Prostate gland (tissue), 2 donors: ENCODE measurements around the gene FBXL17. TPM values are rescaled to one million over a fixed set of nuclear protein-coding genes. Genes with fewer than 3 reads are reported as not detected.

ENCODE experiments used
- DNase-seq: peaks from one replicate; pipeline ENCODE4 v3.0.0-alpha.2; 2019; ENCODE audit warnings: low spot score
- H3K27ac ChIP-seq, 2 donors: fragments of 200-600 bp; sonication (generic); 2 replicates each; pipeline ENCODE4 v1.5.1; 2017 to 2019
- H3K27me3 ChIP-seq: fragments of 200-600 bp; sonication (generic); replicated peaks from 2 replicates; pipeline ENCODE4 v1.5.1; 2019; ENCODE audit not compliant: insufficient read depth
- H3K36me3 ChIP-seq, 2 donors: fragments of 200-600 bp; sonication (generic); 1 replicate in 1 of 2; 2 replicates in 1 of 2; pipeline versions ENCODE4 v1.5.1 to v1.8.1; 2017 to 2019
- H3K4me1 ChIP-seq: fragments of 200-600 bp; sonication (generic); replicated peaks from 2 replicates; pipeline ENCODE4 v1.5.1; 2019
- H3K4me3 ChIP-seq, 2 donors: fragments of 200-600 bp; sonication (generic); 2 replicates each; pipeline ENCODE4 v1.5.1; 2017 to 2019
- H3K9me3 ChIP-seq: fragments of 200-600 bp; sonication (generic); 2 replicates; pipeline ENCODE4 v1.5.1; 2017
- CTCF ChIP-seq, 4 experiments: fragments of 200-600 bp in 2 of 4; fragments of 450-650 bp in 2 of 4; sonication (generic) in 2 of 4; IDR thresholded peaks; 1 replicate in 3 of 4; 2 replicates in 1 of 4; pipeline ENCODE4 v1.5.1; 2016 to 2019; ENCODE audit warnings: antibody characterized with exemption in 4 of 4, mild to moderate bottlenecking in 2 of 4, moderate library complexity in 2 of 4
- POLR2A ChIP-seq: fragments of 450-650 bp; IDR thresholded peaks from one replicate; pipeline ENCODE4 v1.6.1; 2016; ENCODE audit warnings: antibody characterized with exemption, mild to moderate bottlenecking
- POLR2AphosphoS5 ChIP-seq: sonication (generic); formaldehyde crosslinking; IDR thresholded peaks from one replicate; pipeline ENCODE4 v1.6.1; 2017; ENCODE audit warnings: antibody characterized with exemption
- WGBS: methylation state at CpG from one replicate; pipeline ENCODE4 v1.1.5; 2018; 5-methylcytosine and 5-hydroxymethylcytosine counted together
- intact Hi-C: fragments of 100-400 bp; cut with DNase I; formaldehyde crosslinking; loops from one replicate; pipeline ENCODE4 v1.14.2; 2022
- total RNA-seq, 2 donors: library from RNA; depleted of rRNA; stranded (reverse); fragments of >200 nt; gene quantifications; one replicate each; pipeline ENCODE4 v1.1.0, GENCODE V29; 2016

Gene FBXL17
- total RNA-seq, 2 donors from 2014 or later, result 14.8 to 30.4 TPM

DNA sequence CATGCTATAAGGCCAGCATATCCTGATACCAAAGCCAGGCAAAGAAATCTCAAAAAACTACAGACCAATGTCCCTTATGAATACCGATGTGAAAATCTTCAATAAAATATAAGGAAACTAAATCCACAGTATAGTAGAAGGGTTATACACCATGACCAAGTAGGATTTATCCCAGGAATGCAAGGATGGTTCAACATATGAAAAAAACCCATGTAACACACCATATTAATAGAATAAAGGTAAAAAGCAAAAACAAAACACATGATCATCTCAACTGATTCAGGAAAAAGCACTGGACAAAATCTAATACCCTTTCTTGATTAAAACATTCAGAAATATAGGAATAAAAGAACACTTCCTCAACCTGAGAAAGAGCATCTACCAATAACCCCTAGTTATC, 6.1 kb downstream of the FBXL17 start:
- Histone ChIP-seq H3K27ac (no peak overlapping the region), H3K9me3 (no peaks in the 10 kb centered on the region), H3K36me3 (no peaks in the 10 kb centered on the region), H3K4me1 (no peaks in the 10 kb centered on the region), H3K4me3 (no peak overlapping the region), H3K27me3 (no peaks in the 10 kb centered on the region)
- no peak for DNase-seq
- 100% methylated on average over 1 of the region's 1 CpG for WGBS
- TF ChIP-seq POLR2AphosphoS5 (no peak), CTCF (IDR thresholded peaks at IDR 0.05) (no peak), POLR2A (no peak)
- intact Hi-C loops, result no loop called here

DNA sequence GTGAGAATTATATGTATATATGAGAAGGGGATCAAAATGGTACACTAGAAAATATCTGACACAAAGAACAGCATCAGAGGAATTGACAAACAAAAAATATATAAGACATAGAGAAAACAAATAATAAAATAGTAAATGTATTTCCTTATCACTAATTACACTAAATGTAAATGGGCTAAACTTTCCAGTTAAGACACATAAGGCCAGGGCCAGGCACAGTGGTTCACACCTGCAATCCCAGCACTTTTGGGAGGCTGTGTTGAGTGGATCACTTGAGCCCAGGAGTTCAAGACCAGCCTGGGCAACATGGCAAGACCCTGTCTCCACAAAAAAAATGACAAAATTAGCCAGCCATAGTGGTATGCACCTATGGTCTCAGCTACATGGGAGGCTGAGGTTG, 8.5 kb downstream of the FBXL17 start:
- no peak for DNase-seq
- Histone ChIP-seq H3K27me3 (no peaks in the 10 kb centered on the region), H3K27ac (no peak overlapping the region), H3K9me3 (no peaks in the 10 kb centered on the region), H3K36me3 (no peaks in the 10 kb centered on the region), H3K4me1 (no peaks in the 10 kb centered on the region), H3K4me3 (no peak overlapping the region)
- intact Hi-C loops, result no loop called here
- TF ChIP-seq CTCF (IDR thresholded peaks at IDR 0.05) (no peak), POLR2A (no peak), POLR2AphosphoS5 (no peak)

DNA sequence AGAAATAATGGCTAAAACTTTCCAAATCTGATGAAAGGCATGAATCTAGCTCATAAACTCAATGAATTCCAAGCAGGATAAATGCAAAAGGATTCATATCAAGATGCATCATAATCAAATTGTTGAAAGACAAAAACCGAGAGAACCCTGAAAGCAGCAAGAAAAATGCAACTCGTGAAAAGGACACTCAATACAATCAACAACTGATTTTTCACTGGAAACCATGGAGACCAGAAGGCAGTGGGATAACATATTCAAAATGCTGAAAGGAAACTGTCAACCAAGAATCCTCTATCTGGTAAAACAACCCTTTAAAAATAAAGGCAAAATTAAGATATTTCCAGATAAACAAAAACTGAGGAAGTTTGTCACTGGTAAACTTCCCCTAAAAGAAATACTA, 9.5 kb downstream of the FBXL17 start:
- intact Hi-C loops, result no loop called here
- Histone ChIP-seq H3K4me3 (no peak overlapping the region), H3K36me3 (no peaks in the 10 kb centered on the region), H3K27ac (no peak overlapping the region), H3K27me3 (no peaks in the 10 kb centered on the region), H3K9me3 (no peaks in the 10 kb centered on the region), H3K4me1 (no peaks in the 10 kb centered on the region)
- 99% methylated on average over 2 of the region's 2 CpGs for WGBS
- DNase-seq, result no peak
- TF ChIP-seq CTCF (IDR thresholded peaks at IDR 0.05) (no peak), POLR2AphosphoS5 (no peak), POLR2A (no peak)

GRCh38 chr5:108371263-108371662, 10.6 kb downstream of the FBXL17 start:
- intact Hi-C loops, result no loop called here
- WGBS, result 39% methylated on average over 2 of the region's 2 CpGs
- Histone ChIP-seq H3K4me3 (no peak overlapping the region), H3K27ac (no peak overlapping the region), H3K9me3 (no peaks in the 10 kb centered on the region), H3K36me3 (no peaks in the 10 kb centered on the region), H3K27me3 (no peaks in the 10 kb centered on the region), H3K4me1 (no peaks in the 10 kb centered on the region)
- TF ChIP-seq POLR2AphosphoS5, result no peak
- no peak for TF ChIP-seq CTCF (IDR thresholded peaks at IDR 0.05)
- no peak for TF ChIP-seq POLR2A
- no peak for DNase-seq

GRCh38 chr5:108369167-108369566, 12.7 kb downstream of the FBXL17 start:
- Histone ChIP-seq H3K4me1 (no peaks in the 10 kb centered on the region), H3K9me3 (no peaks in the 10 kb centered on the region), H3K27ac (no peak overlapping the region), H3K36me3 (no peaks in the 10 kb centered on the region), H3K27me3 (no peaks in the 10 kb centered on the region), H3K4me3 (no peak overlapping the region)
- TF ChIP-seq POLR2AphosphoS5 (no peak), POLR2A (no peak), CTCF (IDR thresholded peaks at IDR 0.05) (no peak)
- WGBS, result 97% methylated on average over 4 of the region's 4 CpGs
- no peak for DNase-seq
- intact Hi-C loops, result no loop called here
